Panc1 (cell line): Measurements from ENCODE around the gene CRB3. TPM values are rescaled to one million over a fixed set of nuclear protein-coding genes. Genes with fewer than 3 reads are reported as not detected.
"Not testable (repeated sequence)": the region's sequence is repeated elsewhere in the genome, so short reads cannot be mapped to it uniquely, and the experiment has no call there.

Experiments used
- ATAC-seq: fragments of 200-7000 bp; cut with Tn5 transposase; 2 replicates; pipeline ENCODE4 v1.9.1; 2020; ENCODE audit warnings: mild to moderate bottlenecking, moderate library complexity
- BruUV-seq: library from RNA; stranded (reverse); fragments of 400-500 nt; replicated peaks from 2 replicates; lab custom pipeline; 2021; lab: Mats Ljungman, UMichigan
- CTCF ChIA-PET: fragments of 300-600 bp; sonication (Branson Sonifier 250); formaldehyde crosslinking; loops from one replicate; lab custom pipeline; 2022; ENCODE audit warnings: antibody characterized with exemption; lab: Charles Lee
- POLR2A ChIA-PET: fragments of 300-600 bp; sonication (Branson Sonifier 250); formaldehyde crosslinking; loops from one replicate; lab custom pipeline; 2022; ENCODE audit warnings: antibody characterized with exemption; lab: Charles Lee
- DNase-seq: peaks from one replicate; pipeline ENCODE4 v3.0.0-alpha.2; 2010; ENCODE audit warnings: low read depth, low spot score
- H3K27ac ChIP-seq: 2 replicates; pipeline ENCODE4 v1.5.1; 2011; ENCODE audit warnings: mild to moderate bottlenecking, low read length, inconsistent platforms
- H3K27me3 ChIP-seq: fragments of 200-500 bp; sonication (Bioruptor generic); 2 replicates; pipeline ENCODE4 v1.6.0; 2014; ENCODE audit warnings: low read length, inconsistent platforms; ENCODE audit not compliant: control insufficient read depth, insufficient read depth
- H3K36me3 ChIP-seq: fragments of 200-500 bp; sonication (Bioruptor generic); 2 replicates; pipeline ENCODE4 v1.5.1; 2014; ENCODE audit warnings: inconsistent platforms, mild to moderate bottlenecking, low read length, moderate library complexity; ENCODE audit not compliant: control insufficient read depth, insufficient read depth
- H3K4me1 ChIP-seq: 2 replicates; pipeline ENCODE4 v1.5.1; 2011; ENCODE audit warnings: inconsistent platforms, mild to moderate bottlenecking, low read length, moderate library complexity; ENCODE audit not compliant: control insufficient read depth, insufficient read depth
- H3K4me3 ChIP-seq, 2 experiments: 2 replicates each; pipeline ENCODE4 v1.5.1; 2011 to 2012; ENCODE audit warnings: low read depth in 2 of 2, low read length in 2 of 2, mild to moderate bottlenecking in 2 of 2, inconsistent platforms in 1 of 2, moderate library complexity in 1 of 2
- H3K9me3 ChIP-seq: fragments of 200-500 bp; sonication (Bioruptor generic); 2 replicates; pipeline ENCODE4 v1.5.1; 2014; ENCODE audit warnings: low read depth, mild to moderate bottlenecking, inconsistent platforms, low read length, moderate library complexity; ENCODE audit not compliant: control insufficient read depth, insufficient read depth
- CTCF ChIP-seq: fragments of 450-650 bp; IDR thresholded peaks from 2 replicates; pipeline ENCODE4 v1.5.1; 2017; ENCODE audit warnings: mild to moderate bottlenecking
- POLR2AphosphoS5 ChIP-seq: IDR thresholded peaks from 2 replicates; pipeline ENCODE4 v1.6.1; 2012; ENCODE audit warnings: mild to moderate bottlenecking, low read depth, low read length, moderate library complexity
- REST ChIP-seq, 2 experiments: IDR thresholded peaks; 2 replicates each; pipeline ENCODE4 v1.6.1; 2011 to 2012; ENCODE audit warnings: low read depth in 2 of 2, control low read depth in 1 of 2, low read length in 1 of 2, mild to moderate bottlenecking in 1 of 2, moderate library complexity in 1 of 2; ENCODE audit not compliant: insufficient read depth in 1 of 2
- SIN3A ChIP-seq: IDR thresholded peaks from 2 replicates; pipeline ENCODE4 v1.6.1; 2012; ENCODE audit warnings: low read depth, mild to moderate bottlenecking, low read length, moderate library complexity, borderline replicate concordance; ENCODE audit not compliant: insufficient read depth
- TCF7L2 ChIP-seq: IDR thresholded peaks from 2 replicates; pipeline ENCODE4 v1.6.1; 2011; ENCODE audit warnings: mild to moderate bottlenecking, low read depth, low read length, inconsistent platforms
- in situ Hi-C: cut with HindIII; loops from 2 replicates; pipeline ENCODE4 v1.10.0; 2016; ENCODE audit warnings: low sequenced_read_pairs, low pct_unique_long_range_greater_than_20kb
- intact Hi-C: fragments of 100-400 bp; cut with micrococcal nuclease; formaldehyde crosslinking; loops from one replicate; pipeline ENCODE4 v1.10.0; 2022; ENCODE audit not compliant: unreplicated experiment
- total RNA-seq: library from RNA; stranded (reverse); gene quantifications from one replicate; pipeline ENCODE4 v1.2.1, GENCODE V29; 2021; ENCODE audit not compliant: unreplicated experiment

CRB3 gene
- total RNA-seq, 1 experiment from 2014 or later = 0.21 TPM

- POLR2A ChIA-PET = interaction anchor here (0.7 kb wide), 1 partner anchor 73 kb away, joined by 3 read pairs; no protein-coding TSS in a partner anchor
- ATAC-seq, H3K27ac ChIP-seq, H3K27me3 ChIP-seq, CTCF ChIA-PET, intact Hi-C loops, H3K36me3 ChIP-seq, BruUV-seq, H3K4me1 ChIP-seq, DNase-seq, in situ Hi-C loops, H3K9me3 ChIP-seq, H3K4me3 ChIP-seq: not testable (repeated sequence)
These were observed 44.1 kb downstream of the CRB3 start for GRCh38 chr19:6508028-6508771.

GRCh38 chr19:6509118-6509971 lies 45.3 kb downstream of the CRB3 start:
- H3K27ac ChIP-seq = no peak overlapping the region
- no peak for TF ChIP-seq POLR2AphosphoS5
- TF ChIP-seq TCF7L2 = no peak
- TF ChIP-seq CTCF = no peak
- no peak for TF ChIP-seq SIN3A
- POLR2A ChIA-PET = no interaction called here
- H3K36me3 ChIP-seq = no peaks in the 10 kb centered on the region
- DNase-seq = no peak
- H3K27me3 ChIP-seq = no peaks in the 10 kb centered on the region
- no peaks in the 10 kb centered on the region for H3K9me3 ChIP-seq
- BruUV-seq = no TSS peak
- CTCF ChIA-PET = interaction anchor here (0.6 kb wide), 1 partner anchor 135 kb away, joined by 4 read pairs; no protein-coding TSS in a partner anchor
- no peak overlapping the region for H3K4me3 ChIP-seq
- intact Hi-C loops = no loop called here
- peak; percentile 38; the same call in 1 of the 2 replicates for ATAC-seq
- in situ Hi-C loops = no loop called here
- H3K4me1 ChIP-seq = no peaks in the 10 kb centered on the region

GRCh38 chr19:6510618-6511017 lies 46.5 kb downstream of the CRB3 start:
- Histone ChIP-seq H3K36me3 (no peaks in the 10 kb centered on the region), H3K9me3 (no peaks in the 10 kb centered on the region), H3K27ac (no peak overlapping the region), H3K4me3 (no peak overlapping the region), H3K4me1 (no peaks in the 10 kb centered on the region), H3K27me3 (no peaks in the 10 kb centered on the region)
- no peak for TF ChIP-seq REST (IDR thresholded peaks at IDR 0.05; ENCODE audit: insufficient read depth in 1 of 2, low read depth in 2 of 2, low read length in 1 of 2)
- no peak for TF ChIP-seq CTCF
- TF ChIP-seq SIN3A = no peak
- no peak for TF ChIP-seq POLR2AphosphoS5
- no peak for TF ChIP-seq TCF7L2
- ChIA-PET POLR2A (no interaction called here), CTCF (no interaction called here)
- BruUV-seq = no TSS peak
- in situ Hi-C loops = no loop called here
- intact Hi-C loops = no loop called here
- DNase-seq (no peak), ATAC-seq (no peak)
